Activated T-cell treated with anti-CD3 and anti-CD28 coated beads for 24 hours (primary cell): ENCODE measurements around the gene GDPD3.
"Not testable (repeated sequence)": the region's sequence is repeated elsewhere in the genome, so short reads cannot be mapped to it uniquely, and the experiment has no call there.

Experiments used
- DNase-seq: peaks from one replicate; pipeline ENCODE4 v3.0.0-alpha.2; 2020; ENCODE audit warnings: low read depth

GDPD3 gene

GRCh38 chr16:30124985-30125379, 11.6 kb upstream of the GDPD3 start:
- no peak for DNase-seq

GRCh38 chr16:30122604-30123160, 9.3 kb upstream of the GDPD3 start:
- no peak for DNase-seq

- no peak for DNase-seq
These were observed 8.6 kb upstream of the GDPD3 start for GRCh38 chr16:30121741-30122571.

GRCh38 chr16:30120340-30121105, 7.2 kb upstream of the GDPD3 start:
- no peak for DNase-seq

GRCh38 chr16:30119428-30119827, 6.1 kb upstream of the GDPD3 start:
- no peak for DNase-seq

- no peak for DNase-seq
These were observed 4.4 kb upstream of the GDPD3 start for GRCh38 chr16:30117768-30118167.

GRCh38 chr16:30116291-30117207, 3.2 kb upstream of the GDPD3 start:
- DNase-seq, result no peak

GRCh38 chr16:30115238-30115637, 1.9 kb upstream of the GDPD3 start:
- DNase-seq, result no peak

GRCh38 chr16:30114833-30115232, 1.5 kb upstream of the GDPD3 start:
- DNase-seq, result not testable (repeated sequence)

- DNase-seq, result no peak
These were observed 1.1 kb upstream of the GDPD3 start for GRCh38 chr16:30114411-30114810.

GRCh38 chr16:30113711-30114333, 485 bp upstream of the GDPD3 start:
- no peak for DNase-seq

GRCh38 chr16:30112197-30113030, 923 bp downstream of the GDPD3 start:
- DNase-seq, result peak; percentile 58

GRCh38 chr16:30110661-30111060, 2.7 kb downstream of the GDPD3 start:
- DNase-seq, result no peak

- no peak for DNase-seq
These were observed 5.1 kb downstream of the GDPD3 start for GRCh38 chr16:30108059-30108850.

GRCh38 chr16:30104492-30104891, 8.8 kb downstream of the GDPD3 start:
- DNase-seq, result no peak

GRCh38 chr16:30104090-30104489, 9.2 kb downstream of the GDPD3 start:
- DNase-seq, result no peak

- no peak for DNase-seq
These were observed 16.3 kb downstream of the GDPD3 start for GRCh38 chr16:30096862-30097563.

GRCh38 chr16:30096105-30096861, 17.1 kb downstream of the GDPD3 start, which contains the start of gene YPEL3:
YPEL3 (minus strand) TSS chr16:30096213; CDS start chr16:30095482, 731 bp downstream.
- DNase-seq, result peak; percentile 82
